Measurements from ENCODE around the gene BUB1. TPM values are rescaled to one million over a fixed set of nuclear protein-coding genes. Genes with fewer than 3 reads are reported as not detected.

Gene BUB1
- total RNA-seq, 2 experiments from 2014 or later: 1.6 to 3.5 TPM

GRCh38 chr2:110682872-110683271 lies 5.0 kb upstream of the BUB1 start:
- no peak for DNase-seq
- no peak for TF ChIP-seq CTCF (IDR thresholded peaks at IDR 0.05)
- intact Hi-C loops (cut with DNase I, micrococcal nuclease): no loop called here

GRCh38 chr2:110682267-110682666 lies 4.4 kb upstream of the BUB1 start:
- Mint-ChIP-seq H3K27me3 (no peaks in the 10 kb centered on the region), H3K27ac (no peak overlapping the region), H3K9me3 (no peaks in the 10 kb centered on the region), H3K4me1 (ENCODE audit: low read depth) (peaks cover 10% of the 10 kb centered on the region), H3K36me3 (ENCODE audit: low read depth) (peaks cover 5% of the 10 kb centered on the region), H3K4me3 (no peak overlapping the region)
- H3K36me3 ChIP-seq (ENCODE audit: insufficient read depth, low read length): no peaks in the 10 kb centered on the region
- TF ChIP-seq CTCF (IDR thresholded peaks at IDR 0.05): no peak
- DNase-seq (no peak), ATAC-seq (ENCODE audit: poor library complexity) (no peak)
- intact Hi-C loops (cut with DNase I, micrococcal nuclease): no loop called here
- peaks cover 15% of the 10 kb centered on the region for H3K4me1 ChIP-seq (ENCODE audit: insufficient read depth, low read length)
- peaks cover 0 to 5% of the 10 kb centered on the region in 2 experiments for H3K9me3 ChIP-seq (ENCODE audit: control insufficient read depth in 1 of 2, insufficient read depth in 1 of 2, low read length in 2 of 2)
- no peak overlapping the region for H3K27ac ChIP-seq (ENCODE audit: low read depth in 1 of 2, low read length in 2 of 2)
- H3K27me3 ChIP-seq (ENCODE audit: control insufficient read depth in 1 of 2, insufficient read depth in 2 of 2, low read length in 2 of 2): no peaks in the 10 kb centered on the region
- CTCF ChIA-PET: no interaction called here
- POLR2A ChIA-PET: no interaction called here
- H3K4me3 ChIP-seq (ENCODE audit: low read length): no peak overlapping the region

More at GRCh38 chr2:110682872-110683271, 5.0 kb upstream of the BUB1 start:
- ATAC-seq (ENCODE audit: poor library complexity): no peak
- CTCF ChIA-PET: no interaction called here
- Histone ChIP-seq H3K9me3 (ENCODE audit: control insufficient read depth in 1 of 2, insufficient read depth in 1 of 2, low read length in 2 of 2) (peaks cover 0 to 5% of the 10 kb centered on the region in 2 experiments), H3K4me3 (ENCODE audit: low read length) (no peak overlapping the region), H3K36me3 (ENCODE audit: insufficient read depth, low read length) (no peaks in the 10 kb centered on the region), H3K4me1 (ENCODE audit: insufficient read depth, low read length) (peaks cover 10% of the 10 kb centered on the region), H3K27ac (ENCODE audit: low read depth in 1 of 2, low read length in 2 of 2) (no peak overlapping the region), H3K27me3 (ENCODE audit: control insufficient read depth in 1 of 2, insufficient read depth in 2 of 2, low read length in 2 of 2) (no peaks in the 10 kb centered on the region)
- Mint-ChIP-seq H3K4me1 (ENCODE audit: low read depth) (peaks cover 7% of the 10 kb centered on the region), H3K27ac (no peak overlapping the region), H3K9me3 (no peaks in the 10 kb centered on the region), H3K4me3 (no peak overlapping the region), H3K27me3 (no peaks in the 10 kb centered on the region), H3K36me3 (ENCODE audit: low read depth) (peaks cover 4% of the 10 kb centered on the region)
- POLR2A ChIA-PET: no interaction called here

GRCh38 chr2:110680709-110681108 lies 2.8 kb upstream of the BUB1 start:
- Mint-ChIP-seq H3K4me3 (peak overlapping the region; percentile 56), H3K9me3 (no peaks in the 10 kb centered on the region), H3K36me3 (ENCODE audit: low read depth) (peaks cover 5% of the 10 kb centered on the region), H3K4me1 (ENCODE audit: low read depth) (peaks cover 14% of the 10 kb centered on the region), H3K27me3 (no peaks in the 10 kb centered on the region), H3K27ac (no peak overlapping the region)
- ChIA-PET CTCF (no interaction called here), POLR2A (interaction anchor here (0.7 kb wide), 1 partner anchor 469 kb away, joined by 3 read pairs; no protein-coding TSS in a partner anchor)
- Histone ChIP-seq H3K27me3 (ENCODE audit: control insufficient read depth in 1 of 2, insufficient read depth in 2 of 2, low read length in 2 of 2) (no peaks in the 10 kb centered on the region), H3K36me3 (ENCODE audit: insufficient read depth, low read length) (no peaks in the 10 kb centered on the region), H3K9me3 (ENCODE audit: control insufficient read depth in 1 of 2, insufficient read depth in 1 of 2, low read length in 2 of 2) (no peaks in the 10 kb centered on the region), H3K27ac (ENCODE audit: low read depth in 1 of 2, low read length in 2 of 2) (no peak overlapping the region), H3K4me1 (ENCODE audit: insufficient read depth, low read length) (peaks cover 16% of the 10 kb centered on the region), H3K4me3 (ENCODE audit: low read length) (no peak overlapping the region)
- TF ChIP-seq CTCF (IDR thresholded peaks at IDR 0.05): no peak
- no peak for DNase-seq
- intact Hi-C loops (cut with DNase I, micrococcal nuclease): no loop called here
- ATAC-seq (ENCODE audit: poor library complexity): no peak
